LNCAP (cell line): ENCODE results near the gene GMEB2.

Experiments
- CTCF ChIP-seq: fragments of 450-650 bp; IDR thresholded peaks from 2 replicates; pipeline ENCODE4 v1.5.1; 2017; ENCODE audit warnings: mild to moderate bottlenecking

Gene GMEB2

GRCh38 chr20:63664861-63665594 is 38.1 kb upstream of the GMEB2 start:
- TF ChIP-seq CTCF, result no peak

- TF ChIP-seq CTCF, result no peak
These were observed 37.4 kb upstream of the GMEB2 start for GRCh38 chr20:63664143-63664851.

- TF ChIP-seq CTCF, result no peak
These were observed 36.6 kb upstream of the GMEB2 start for GRCh38 chr20:63663332-63664066.

- no peak for TF ChIP-seq CTCF
These were observed 35.9 kb upstream of the GMEB2 start for GRCh38 chr20:63662813-63663189.

- TF ChIP-seq CTCF, result no peak
These were observed 35.3 kb upstream of the GMEB2 start for GRCh38 chr20:63661959-63662812.

GRCh38 chr20:63661108-63661507 is 34.2 kb upstream of the GMEB2 start:
- no peak for TF ChIP-seq CTCF

- TF ChIP-seq CTCF, result no peak
These were observed 33.7 kb upstream of the GMEB2 start for GRCh38 chr20:63660622-63661021.
